Measurements from ENCODE around the gene METTL16. TPM values are rescaled to one million over a fixed set of nuclear protein-coding genes. Genes with fewer than 3 reads are reported as not detected.

Gene METTL16
- total and polyA plus RNA-seq, 2 donors from 2014 or later, result 18.0 to 37.2 TPM

- H3K4me1 ChIP-seq (ENCODE audit: control insufficient read depth in 2 of 3, insufficient read depth in 2 of 3, low read depth in 1 of 3, low read length in 3 of 3), result no peaks in the 10 kb centered on the region
- no peak overlapping the region for H3K9ac ChIP-seq (ENCODE audit: low read length in 3 of 3)
- DNase-seq (no peak), FAIRE-seq (no peak)
- no peaks in the 10 kb centered on the region for H3K9me3 ChIP-seq (ENCODE audit: control insufficient read depth in 2 of 3, insufficient read depth in 1 of 3, low read length in 3 of 3)
- H3K27me3 ChIP-seq (ENCODE audit: control insufficient read depth, insufficient read depth, low read length), result no peaks in the 10 kb centered on the region
- no peak for TF ChIP-seq CTCF (IDR thresholded peaks at IDR 0.05; ENCODE audit: borderline replicate concordance, extremely low read depth, insufficient read depth)
- H3K4me3 ChIP-seq (ENCODE audit: low read length in 3 of 3), result no peak overlapping the region
- intact Hi-C loops (cut with DNase I), result no loop called here
- H3K36me3 ChIP-seq (ENCODE audit: control insufficient read depth in 2 of 3, insufficient read depth in 3 of 3, low read length in 3 of 3), result peaks cover 2 to 24% (median 12%) of the 10 kb centered on the region in 3 donors
- H3K27ac ChIP-seq (ENCODE audit: low read depth in 2 of 2, low read length in 2 of 2), result no peak overlapping the region
These were observed 53.8 kb downstream of the METTL16 start for GRCh38 chr17:2457913-2458312.

GRCh38 chr17:2456475-2456874, 55.2 kb downstream of the METTL16 start:
- Histone ChIP-seq H3K4me3 (ENCODE audit: low read length in 3 of 3) (no peak overlapping the region), H3K27ac (ENCODE audit: low read depth in 2 of 2, low read length in 2 of 2) (no peak overlapping the region), H3K9ac (ENCODE audit: low read length in 3 of 3) (no peak overlapping the region), H3K4me1 (ENCODE audit: control insufficient read depth in 2 of 3, insufficient read depth in 2 of 3, low read depth in 1 of 3, low read length in 3 of 3) (no peaks in the 10 kb centered on the region), H3K36me3 (ENCODE audit: control insufficient read depth in 2 of 3, insufficient read depth in 3 of 3, low read length in 3 of 3) (peaks cover 0 to 14% (median 9%) of the 10 kb centered on the region in 3 donors), H3K9me3 (ENCODE audit: control insufficient read depth in 2 of 3, insufficient read depth in 1 of 3, low read length in 3 of 3) (no peaks in the 10 kb centered on the region), H3K27me3 (ENCODE audit: control insufficient read depth, insufficient read depth, low read length) (no peaks in the 10 kb centered on the region)
- DNase-seq, result no peak
- FAIRE-seq, result no peak
- TF ChIP-seq CTCF (IDR thresholded peaks at IDR 0.05; ENCODE audit: borderline replicate concordance, extremely low read depth, insufficient read depth), result no peak
- intact Hi-C loops (cut with DNase I), result no loop called here

GRCh38 chr17:2455956-2456355, 55.7 kb downstream of the METTL16 start:
- Histone ChIP-seq H3K9me3 (ENCODE audit: control insufficient read depth in 2 of 3, insufficient read depth in 1 of 3, low read length in 3 of 3) (no peaks in the 10 kb centered on the region), H3K27ac (ENCODE audit: low read depth in 2 of 2, low read length in 2 of 2) (no peak overlapping the region), H3K9ac (ENCODE audit: low read length in 3 of 3) (no peak overlapping the region), H3K36me3 (ENCODE audit: control insufficient read depth in 2 of 3, insufficient read depth in 3 of 3, low read length in 3 of 3) (peaks cover 0 to 14% (median 9%) of the 10 kb centered on the region in 3 donors), H3K4me3 (ENCODE audit: low read length in 3 of 3) (no peak overlapping the region), H3K4me1 (ENCODE audit: control insufficient read depth in 2 of 3, insufficient read depth in 2 of 3, low read depth in 1 of 3, low read length in 3 of 3) (no peaks in the 10 kb centered on the region), H3K27me3 (ENCODE audit: control insufficient read depth, insufficient read depth, low read length) (no peaks in the 10 kb centered on the region)
- FAIRE-seq (no peak), DNase-seq (no peak)
- no peak for TF ChIP-seq CTCF (IDR thresholded peaks at IDR 0.05; ENCODE audit: borderline replicate concordance, extremely low read depth, insufficient read depth)
- intact Hi-C loops (cut with DNase I), result no loop called here

- Histone ChIP-seq H3K4me1 (ENCODE audit: control insufficient read depth in 2 of 3, insufficient read depth in 2 of 3, low read depth in 1 of 3, low read length in 3 of 3) (peaks cover 0 to 5% (median 2%) of the 10 kb centered on the region in 3 donors), H3K9ac (ENCODE audit: low read length in 3 of 3) (no peak overlapping the region), H3K27me3 (ENCODE audit: control insufficient read depth, insufficient read depth, low read length) (no peaks in the 10 kb centered on the region), H3K36me3 (ENCODE audit: control insufficient read depth in 2 of 3, insufficient read depth in 3 of 3, low read length in 3 of 3) (peaks cover 0 to 5% (median 4%) of the 10 kb centered on the region in 3 donors), H3K9me3 (ENCODE audit: control insufficient read depth in 2 of 3, insufficient read depth in 1 of 3, low read length in 3 of 3) (no peaks in the 10 kb centered on the region), H3K27ac (ENCODE audit: low read depth in 2 of 2, low read length in 2 of 2) (no peak overlapping the region), H3K4me3 (ENCODE audit: low read length in 3 of 3) (no peak overlapping the region)
- intact Hi-C loops (cut with DNase I), result no loop called here
- FAIRE-seq (no peak), DNase-seq (no peak)
- no peak for TF ChIP-seq CTCF (IDR thresholded peaks at IDR 0.05; ENCODE audit: borderline replicate concordance, extremely low read depth, insufficient read depth)
These were observed 57.8 kb downstream of the METTL16 start for GRCh38 chr17:2453866-2454265.

All from kidney (tissue), 14 donors.